GM19397 (cell line): ENCODE measurements around the gene REP15.
"Not testable (repeated sequence)": the region's sequence is repeated elsewhere in the genome, so short reads cannot be mapped to it uniquely, and the experiment has no call there.

ENCODE experiments used
- ATAC-seq: cut with Tn5 transposase; IDR thresholded peaks from one replicate; pipeline ENCODE4 v1.9.1; 2021; ENCODE audit warnings: mild to moderate bottlenecking, moderate library complexity; ENCODE audit not compliant: unreplicated experiment

Gene REP15

GRCh38 chr12:27696293-27696652 lies at the start of gene REP15:
REP15 (plus strand) TSS chr12:27696447; CDS start chr12:27696563, 116 bp downstream.
- no peak for ATAC-seq

- no peak for ATAC-seq
Measured at GRCh38 chr12:27650011-27650410, 46.2 kb upstream of the REP15 start.

- no peak for ATAC-seq
Measured at GRCh38 chr12:27651201-27651600, 45.0 kb upstream of the REP15 start.

- ATAC-seq = no peak
Measured at GRCh38 chr12:27652174-27652763, 44.0 kb upstream of the REP15 start.

- no peak for ATAC-seq
Measured at GRCh38 chr12:27653661-27654060, 42.6 kb upstream of the REP15 start.

- not testable (repeated sequence) for ATAC-seq
Measured at GRCh38 chr12:27655476-27655875, 40.8 kb upstream of the REP15 start.

- ATAC-seq = no peak
Measured at GRCh38 chr12:27657296-27657695, 39.0 kb upstream of the REP15 start.

GRCh38 chr12:27665704-27666103 lies 30.5 kb upstream of the REP15 start:
- no peak for ATAC-seq

GRCh38 chr12:27666510-27666909 lies 29.7 kb upstream of the REP15 start:
- ATAC-seq = no peak

- no peak for ATAC-seq
Measured at GRCh38 chr12:27667540-27667939, 28.7 kb upstream of the REP15 start.

- ATAC-seq = no peak
Measured at GRCh38 chr12:27672051-27672450, 24.2 kb upstream of the REP15 start.

GRCh38 chr12:27672643-27673042 lies 23.6 kb upstream of the REP15 start:
- ATAC-seq = no peak

GRCh38 chr12:27673101-27673718 lies 23.0 kb upstream of the REP15 start:
- no peak for ATAC-seq

GRCh38 chr12:27674989-27675388 lies 21.3 kb upstream of the REP15 start:
- no peak for ATAC-seq

- no peak for ATAC-seq
Measured at GRCh38 chr12:27680619-27681018, 15.6 kb upstream of the REP15 start.

- ATAC-seq = no peak
Measured at GRCh38 chr12:27682534-27682933, 13.7 kb upstream of the REP15 start.

GRCh38 chr12:27685274-27685673 lies 11.0 kb upstream of the REP15 start:
- no peak for ATAC-seq

GRCh38 chr12:27686147-27686546 lies 10.1 kb upstream of the REP15 start:
- no peak for ATAC-seq

- no peak for ATAC-seq
Measured at GRCh38 chr12:27688671-27689070, 7.6 kb upstream of the REP15 start.

GRCh38 chr12:27689558-27690180 lies 6.6 kb upstream of the REP15 start:
- no peak for ATAC-seq

GRCh38 chr12:27693403-27693802 lies 2.8 kb upstream of the REP15 start:
- ATAC-seq = no peak

- ATAC-seq = no peak
Measured at GRCh38 chr12:27695556-27696292, 523 bp upstream of the REP15 start.
